GM21529 (cell line): ENCODE measurements around the gene AGFG1.
A peak's percentile ranks its signal among the peaks of the same experiment; 100 is the strongest.

ENCODE experiments used
- ATAC-seq: cut with Tn5 transposase; IDR thresholded peaks from one replicate; pipeline ENCODE4 v1.9.1; 2021; ENCODE audit not compliant: unreplicated experiment

The AGFG1 gene, protein sequence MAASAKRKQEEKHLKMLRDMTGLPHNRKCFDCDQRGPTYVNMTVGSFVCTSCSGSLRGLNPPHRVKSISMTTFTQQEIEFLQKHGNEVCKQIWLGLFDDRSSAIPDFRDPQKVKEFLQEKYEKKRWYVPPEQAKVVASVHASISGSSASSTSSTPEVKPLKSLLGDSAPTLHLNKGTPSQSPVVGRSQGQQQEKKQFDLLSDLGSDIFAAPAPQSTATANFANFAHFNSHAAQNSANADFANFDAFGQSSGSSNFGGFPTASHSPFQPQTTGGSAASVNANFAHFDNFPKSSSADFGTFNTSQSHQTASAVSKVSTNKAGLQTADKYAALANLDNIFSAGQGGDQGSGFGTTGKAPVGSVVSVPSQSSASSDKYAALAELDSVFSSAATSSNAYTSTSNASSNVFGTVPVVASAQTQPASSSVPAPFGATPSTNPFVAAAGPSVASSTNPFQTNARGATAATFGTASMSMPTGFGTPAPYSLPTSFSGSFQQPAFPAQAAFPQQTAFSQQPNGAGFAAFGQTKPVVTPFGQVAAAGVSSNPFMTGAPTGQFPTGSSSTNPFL

GRCh38 chr2:227471924-227472264, at the start of gene AGFG1:
Gene AGFG1, plus strand, starts transcription at chr2:227472156. Its CDS starts 266 bp downstream, at chr2:227472422.
- peak; percentile 85 for ATAC-seq

DNA sequence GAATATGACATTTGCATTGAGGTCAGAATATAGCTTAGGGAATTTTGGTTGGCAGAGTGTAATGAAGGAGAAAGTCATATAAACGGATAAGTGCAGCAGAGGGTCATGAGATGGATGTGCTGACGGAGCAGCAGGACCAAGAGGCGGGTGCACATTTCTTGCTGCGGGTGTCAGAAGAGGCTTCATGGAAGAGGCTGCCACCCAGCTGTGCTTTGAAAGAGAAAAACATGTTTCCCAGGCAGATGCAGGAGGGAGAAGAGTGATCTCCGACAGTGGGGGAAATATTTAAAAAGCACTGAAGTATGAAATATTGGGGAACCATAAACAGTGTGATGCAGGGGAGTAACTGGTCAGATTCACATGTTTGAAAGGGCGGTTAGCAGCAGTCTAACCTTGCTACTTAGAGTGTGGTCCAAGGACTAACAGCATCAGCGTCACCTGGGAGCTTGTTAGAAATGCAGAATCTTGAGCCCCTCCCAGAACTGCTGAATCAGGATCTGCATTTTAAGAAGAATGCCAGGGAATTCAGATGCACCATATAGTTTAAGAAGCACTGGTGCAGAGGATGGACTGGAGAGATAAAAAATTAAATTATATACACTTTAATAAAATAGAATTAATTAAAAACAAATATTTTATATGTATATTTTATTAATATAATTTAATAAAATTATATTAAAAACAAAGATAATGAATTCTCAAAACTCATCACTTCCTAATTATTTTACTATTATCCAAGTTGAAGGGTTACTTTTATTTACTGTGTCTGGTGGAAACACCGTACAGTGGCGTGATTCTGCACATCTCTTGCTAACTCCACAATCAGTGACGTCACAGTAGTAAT, 48.1 kb upstream of the AGFG1 start:
- ATAC-seq: no peak

GRCh38 chr2:227428731-227429285, 43.1 kb upstream of the AGFG1 start:
- ATAC-seq: no peak

- no peak for ATAC-seq
Observed at GRCh38 chr2:227430639-227431038, 41.3 kb upstream of the AGFG1 start.

DNA sequence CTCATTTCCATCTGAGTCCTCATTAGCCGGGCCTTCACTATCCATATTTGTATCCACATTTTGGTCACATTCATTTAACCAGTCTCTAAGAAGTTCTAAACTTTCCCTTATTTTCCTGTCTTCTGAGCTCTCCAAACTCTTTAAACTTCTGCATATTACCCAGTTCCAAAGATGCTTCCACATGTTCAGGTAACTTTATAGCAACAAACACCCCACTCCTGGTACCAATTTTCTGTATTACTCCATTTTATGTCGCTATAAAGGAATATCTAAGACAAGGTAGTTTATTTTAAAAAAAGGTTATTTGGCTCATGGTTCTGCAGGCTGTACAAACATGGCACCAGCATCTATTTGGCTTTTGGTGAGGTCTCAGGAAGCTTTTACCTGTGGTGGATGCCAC, 38.8 kb upstream of the AGFG1 start:
- ATAC-seq: no peak

GRCh38 chr2:227436436-227437174, 35.4 kb upstream of the AGFG1 start:
- no peak for ATAC-seq

GRCh38 chr2:227439214-227439613, 32.7 kb upstream of the AGFG1 start:
- no peak for ATAC-seq

- ATAC-seq: no peak
Observed at GRCh38 chr2:227442639-227443038, 29.3 kb upstream of the AGFG1 start.

- ATAC-seq: no peak
Observed at GRCh38 chr2:227443889-227444568, 27.9 kb upstream of the AGFG1 start.

GRCh38 chr2:227447606-227448005, 24.4 kb upstream of the AGFG1 start:
- no peak for ATAC-seq

- ATAC-seq: no peak
Observed at GRCh38 chr2:227450311-227450841, 21.6 kb upstream of the AGFG1 start.

GRCh38 chr2:227450926-227451654, 20.9 kb upstream of the AGFG1 start:
- no peak for ATAC-seq

DNA sequence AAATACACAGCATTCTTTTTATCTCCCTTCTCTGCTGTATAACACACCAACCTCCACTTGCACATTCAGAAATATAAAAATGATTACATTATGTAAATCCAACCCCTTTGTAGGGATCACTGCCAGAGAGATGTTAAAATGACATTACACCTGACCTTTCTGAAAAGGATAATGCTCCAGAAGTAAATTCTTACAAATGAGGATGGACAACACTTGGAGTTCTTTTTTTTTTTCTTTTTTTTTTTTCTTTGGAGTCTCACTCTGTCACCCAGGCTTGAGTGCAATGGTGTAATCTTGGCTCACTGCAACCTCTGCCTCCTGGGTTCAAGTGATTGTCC, 20.3 kb upstream of the AGFG1 start:
- ATAC-seq: no peak

- no peak for ATAC-seq
Observed at GRCh38 chr2:227453810-227454209, 18.1 kb upstream of the AGFG1 start.

- no peak for ATAC-seq
Observed at GRCh38 chr2:227454323-227454860, 17.6 kb upstream of the AGFG1 start.

DNA sequence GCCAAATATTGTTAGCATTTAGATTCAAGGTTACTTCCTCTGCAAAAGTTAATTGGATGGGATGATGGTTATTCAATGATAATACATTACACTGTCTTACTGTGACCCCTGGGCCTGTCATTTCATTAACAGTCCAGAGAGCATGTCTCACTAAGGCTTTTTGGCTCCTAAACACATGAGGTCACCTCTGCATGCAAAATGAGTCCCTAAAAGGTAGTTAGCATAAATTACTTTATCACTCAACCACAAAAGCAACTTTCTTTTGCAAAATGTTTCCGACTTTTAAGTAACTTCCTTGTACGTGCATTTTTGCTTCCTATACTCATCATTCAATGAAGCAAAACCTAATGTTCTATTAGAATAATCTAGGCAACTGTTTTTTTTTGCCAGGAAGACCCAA, 16.8 kb upstream of the AGFG1 start:
- no peak for ATAC-seq

DNA sequence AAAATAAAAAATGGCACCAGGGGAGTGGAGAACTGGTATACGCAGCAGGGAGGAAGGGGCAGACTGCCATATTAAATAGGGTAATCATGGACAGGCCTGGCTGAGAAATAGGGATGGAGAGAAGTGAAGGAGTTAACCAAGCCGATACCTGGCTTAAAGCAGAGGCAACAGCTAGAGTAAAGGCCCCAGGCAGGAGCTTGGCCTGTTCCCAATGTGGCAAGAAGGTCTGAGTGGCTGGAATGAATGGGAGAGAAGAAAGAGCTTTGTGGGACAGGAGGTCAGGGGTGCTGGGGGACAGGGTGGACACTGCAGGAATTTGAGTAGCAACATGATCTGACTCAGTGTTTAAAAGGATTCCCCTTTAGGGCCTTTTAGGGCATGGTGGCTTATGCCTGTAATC, 15.9 kb upstream of the AGFG1 start:
- no peak for ATAC-seq

- ATAC-seq: no peak
Observed at GRCh38 chr2:227456772-227457171, 15.2 kb upstream of the AGFG1 start.

DNA sequence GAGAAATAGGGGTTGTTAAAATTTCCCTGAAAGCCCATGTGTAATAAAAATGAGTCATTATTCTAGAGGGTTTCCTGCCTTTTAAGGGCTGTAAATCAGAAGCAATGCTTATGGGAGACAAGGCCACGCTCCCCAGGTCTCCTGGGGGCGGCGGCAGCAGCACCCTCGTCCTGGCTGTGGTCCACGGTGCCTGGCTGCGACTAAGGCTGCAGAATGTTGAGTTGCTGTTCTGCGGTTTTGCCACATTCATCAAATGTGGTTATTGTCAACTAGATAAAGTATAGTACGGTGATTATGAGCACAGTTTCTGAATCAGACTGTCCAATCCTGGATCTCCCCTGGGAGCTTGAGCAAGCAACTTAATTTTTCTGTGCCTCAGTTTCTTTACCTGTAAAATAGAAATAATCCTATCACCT, 11.9 kb upstream of the AGFG1 start:
- peak; percentile 30 for ATAC-seq
